Activated T-cell treated with anti-CD3 and anti-CD28 coated beads, Interleukin-2, amount 50 U/mL, for 1 hour (primary cell): ENCODE data around the gene SNX1.
"Not testable (repeated sequence)": the region's sequence is repeated elsewhere in the genome, so short reads cannot be mapped to it uniquely, and the experiment has no call there.

Source experiments
- DNase-seq: peaks from one replicate; pipeline ENCODE4 v3.0.0-alpha.2; 2020

Gene SNX1

GRCh38 chr15:64117759-64118487 lies 22.1 kb downstream of the SNX1 start:
- no peak for DNase-seq

DNA sequence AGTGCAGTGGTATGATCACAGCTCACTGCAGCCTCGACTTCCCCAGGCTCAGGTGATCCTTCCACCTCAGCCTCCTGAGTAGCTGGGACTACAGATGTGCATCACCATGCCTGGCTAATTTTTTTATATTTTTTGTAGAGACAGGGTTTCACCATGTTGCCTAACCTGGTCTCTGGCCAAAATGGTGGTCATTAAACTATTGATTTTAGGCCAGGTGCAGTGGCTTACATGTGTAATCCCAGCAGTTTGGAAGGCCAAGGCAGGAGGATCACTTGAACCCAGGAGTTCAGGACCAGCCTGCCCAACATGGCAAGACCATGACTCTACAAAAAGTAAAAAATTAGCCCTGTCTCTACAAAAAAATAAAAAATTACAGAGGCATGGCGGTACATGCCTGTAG lies 24.5 kb downstream of the SNX1 start:
- not testable (repeated sequence) for DNase-seq

DNA sequence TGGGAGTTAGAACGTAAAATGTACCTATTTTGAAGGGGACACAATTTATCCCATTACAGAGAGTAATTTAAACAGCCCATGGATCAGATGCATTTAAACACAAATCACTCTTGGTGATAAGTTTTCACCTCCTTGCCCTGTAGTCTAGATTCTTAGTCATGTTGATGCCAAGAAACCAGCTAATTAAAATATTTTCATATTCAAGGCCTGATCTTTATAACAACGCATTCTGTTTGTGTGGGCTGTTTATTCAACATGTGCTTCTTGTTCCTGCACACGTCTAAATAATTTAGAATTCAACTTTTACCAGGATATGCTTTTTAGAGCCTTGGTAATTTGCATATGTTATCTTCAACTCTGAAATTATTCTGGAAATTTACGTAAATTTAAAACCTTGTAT lies 25.8 kb downstream of the SNX1 start:
- DNase-seq, result no peak

DNA sequence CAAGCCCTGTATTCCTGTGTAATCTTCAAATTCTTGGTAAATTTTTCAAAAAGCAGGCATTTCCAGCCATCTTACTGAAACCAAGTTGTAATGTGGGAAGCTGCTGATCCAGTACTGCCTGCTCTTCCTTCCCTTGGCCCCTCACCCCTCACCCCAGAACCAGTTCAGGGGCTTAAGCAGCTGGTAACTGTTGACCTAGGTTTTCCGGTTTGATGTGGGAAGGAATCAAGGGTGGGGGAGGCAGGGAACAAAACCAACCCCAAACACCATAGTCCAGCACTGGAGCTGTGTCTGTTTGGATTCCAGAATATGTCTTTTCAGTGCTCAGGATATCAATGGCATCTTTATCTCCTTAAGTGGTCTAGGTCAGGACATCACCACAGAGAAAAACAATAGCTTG lies 26.7 kb downstream of the SNX1 start:
- no peak for DNase-seq

DNA sequence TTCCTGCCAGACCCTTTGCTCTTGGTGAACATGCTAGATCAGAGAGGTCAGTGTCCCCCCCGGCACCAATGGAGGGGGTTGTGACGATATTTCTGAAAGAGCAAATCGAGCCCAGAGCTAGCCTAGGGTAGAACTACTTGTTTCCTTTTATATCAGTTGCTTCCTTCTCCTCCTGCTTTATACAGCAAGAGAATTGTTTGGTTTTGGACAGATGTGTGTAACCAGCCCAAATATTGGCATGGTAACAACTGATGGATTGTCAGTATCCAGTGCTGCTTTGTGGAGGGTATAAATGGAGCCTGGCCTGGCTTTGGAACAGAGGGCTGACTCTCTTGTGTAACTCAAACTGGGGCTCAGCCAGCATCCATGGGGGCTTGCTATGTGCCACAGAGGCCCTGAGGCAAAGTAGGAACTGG lies 27.2 kb downstream of the SNX1 start:
- DNase-seq, result no peak

GRCh38 chr15:64125978-64126377 lies 30.2 kb downstream of the SNX1 start:
- DNase-seq, result no peak

GRCh38 chr15:64127521-64128270 lies 31.9 kb downstream of the SNX1 start:
- no peak for DNase-seq

- no peak for DNase-seq
Measured at GRCh38 chr15:64130159-64130558, 34.4 kb downstream of the SNX1 start.

DNA sequence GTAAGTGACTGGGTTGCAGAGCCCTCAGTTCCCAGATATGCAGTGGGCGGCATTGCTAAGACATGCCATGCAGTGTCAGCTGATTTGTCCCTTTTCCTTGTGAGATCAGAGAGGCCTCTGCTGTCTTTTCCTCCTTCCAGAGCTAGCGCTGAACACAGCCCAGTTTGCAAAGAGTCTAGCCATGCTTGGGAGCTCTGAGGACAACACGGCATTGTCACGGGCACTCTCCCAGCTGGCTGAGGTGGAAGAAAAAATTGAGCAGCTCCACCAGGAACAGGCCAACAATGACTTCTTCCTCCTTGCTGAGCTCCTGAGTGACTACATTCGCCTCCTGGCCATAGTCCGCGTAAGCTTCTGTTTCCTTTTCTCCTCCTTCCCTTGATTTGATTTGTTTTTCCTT lies 35.8 kb downstream of the SNX1 start:
- DNase-seq, result no peak

DNA sequence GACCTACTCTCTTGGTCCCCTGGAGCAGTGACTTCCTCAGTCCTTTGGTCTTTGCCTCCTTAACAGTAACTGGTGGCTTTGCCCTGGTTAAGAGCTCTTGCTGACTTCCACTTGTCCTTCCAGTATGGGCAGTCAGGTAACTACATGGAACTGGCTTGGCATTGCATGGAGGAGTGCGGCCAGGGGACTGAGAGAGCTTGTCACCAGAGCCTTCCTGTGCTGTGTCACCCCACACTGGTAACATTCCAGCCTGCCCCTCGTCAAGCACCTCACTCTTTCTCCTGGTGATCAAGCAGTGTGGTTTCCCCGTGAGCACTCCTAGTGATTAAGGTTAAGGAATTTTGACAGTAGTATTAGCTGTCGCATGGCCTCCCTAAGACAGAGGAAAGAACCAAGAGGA lies 36.4 kb downstream of the SNX1 start:
- no peak for DNase-seq

GRCh38 chr15:64133623-64134344 lies 38.0 kb downstream of the SNX1 start:
- no peak for DNase-seq

- no peak for DNase-seq
Measured at GRCh38 chr15:64134345-64134829, 38.6 kb downstream of the SNX1 start.

DNA sequence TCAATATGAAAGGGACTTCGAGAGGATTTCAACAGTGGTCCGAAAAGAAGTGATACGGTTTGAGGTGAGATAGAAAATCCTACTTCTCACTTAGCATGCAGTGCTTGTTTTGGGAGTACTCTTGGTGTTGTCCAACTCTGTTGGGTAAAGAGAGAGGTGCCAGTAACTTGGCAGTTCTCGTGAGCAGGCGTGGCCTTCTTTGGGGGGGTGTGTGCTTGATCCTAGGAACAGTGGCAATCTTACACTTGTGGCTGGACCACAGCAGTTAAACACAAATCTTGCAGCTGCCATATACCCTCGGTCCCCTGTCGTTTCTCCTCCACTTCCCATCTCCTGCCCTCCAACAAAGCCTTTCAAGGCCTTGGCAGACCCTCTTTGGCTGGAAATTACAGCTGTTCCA lies 40.6 kb downstream of the SNX1 start:
- DNase-seq, result no peak

- no peak for DNase-seq
Measured at GRCh38 chr15:64137226-64137833, 41.5 kb downstream of the SNX1 start.

DNA sequence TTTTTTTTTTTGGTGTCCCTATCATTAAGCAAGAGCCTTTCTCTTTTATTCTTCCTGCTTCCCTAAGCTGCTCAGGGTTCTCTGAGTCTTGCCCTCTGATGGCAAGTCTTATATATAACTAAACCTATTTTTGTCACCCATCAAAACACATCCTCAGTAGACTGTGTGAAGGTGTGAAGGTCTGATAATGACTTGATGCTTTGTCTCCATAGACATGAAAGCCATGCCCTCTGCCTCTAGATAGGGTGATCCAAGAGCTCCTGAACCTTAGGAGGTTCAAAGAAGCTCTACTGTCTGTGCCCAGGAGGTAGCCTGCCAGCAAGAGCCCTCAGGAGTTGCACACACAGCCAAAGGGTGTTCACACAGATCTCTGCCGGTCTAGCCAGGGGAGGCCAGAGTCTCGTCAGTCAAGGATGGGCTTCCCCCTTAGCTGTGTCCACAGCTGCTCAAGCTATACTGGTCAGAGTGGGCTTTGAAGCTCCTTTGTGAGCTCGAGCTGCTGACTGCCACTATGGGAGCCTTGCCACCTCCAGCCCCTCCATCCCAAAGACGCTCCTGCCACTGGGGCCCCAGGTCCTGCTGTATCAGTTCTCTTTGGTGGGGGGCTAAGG lies 42.7 kb downstream of the SNX1 start:
- DNase-seq, result no peak

- no peak for DNase-seq
Measured at GRCh38 chr15:64141798-64142512, 46.2 kb downstream of the SNX1 start.

DNA sequence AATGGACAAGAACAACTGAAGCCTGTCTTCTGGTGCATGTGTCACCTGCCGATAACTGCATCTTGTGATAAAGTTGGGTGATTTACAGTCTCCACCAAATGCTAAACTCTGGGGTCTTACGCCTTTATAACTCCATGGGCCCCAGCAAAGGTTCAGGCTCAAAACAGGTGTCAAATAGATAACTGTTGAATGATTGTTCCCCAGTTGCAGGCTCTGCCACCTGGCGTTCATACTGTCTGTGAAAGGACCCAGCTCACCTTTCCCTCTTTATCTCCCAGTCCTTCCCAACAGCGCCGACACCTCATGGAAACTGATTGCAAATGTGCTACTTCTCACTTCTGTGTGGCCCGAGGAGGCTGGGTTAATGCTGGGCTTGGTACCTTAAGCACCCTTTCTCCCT lies 47.5 kb downstream of the SNX1 start:
- no peak for DNase-seq

GRCh38 chr15:64144192-64144564 lies 48.4 kb downstream of the SNX1 start:
- DNase-seq, result no peak

DNA sequence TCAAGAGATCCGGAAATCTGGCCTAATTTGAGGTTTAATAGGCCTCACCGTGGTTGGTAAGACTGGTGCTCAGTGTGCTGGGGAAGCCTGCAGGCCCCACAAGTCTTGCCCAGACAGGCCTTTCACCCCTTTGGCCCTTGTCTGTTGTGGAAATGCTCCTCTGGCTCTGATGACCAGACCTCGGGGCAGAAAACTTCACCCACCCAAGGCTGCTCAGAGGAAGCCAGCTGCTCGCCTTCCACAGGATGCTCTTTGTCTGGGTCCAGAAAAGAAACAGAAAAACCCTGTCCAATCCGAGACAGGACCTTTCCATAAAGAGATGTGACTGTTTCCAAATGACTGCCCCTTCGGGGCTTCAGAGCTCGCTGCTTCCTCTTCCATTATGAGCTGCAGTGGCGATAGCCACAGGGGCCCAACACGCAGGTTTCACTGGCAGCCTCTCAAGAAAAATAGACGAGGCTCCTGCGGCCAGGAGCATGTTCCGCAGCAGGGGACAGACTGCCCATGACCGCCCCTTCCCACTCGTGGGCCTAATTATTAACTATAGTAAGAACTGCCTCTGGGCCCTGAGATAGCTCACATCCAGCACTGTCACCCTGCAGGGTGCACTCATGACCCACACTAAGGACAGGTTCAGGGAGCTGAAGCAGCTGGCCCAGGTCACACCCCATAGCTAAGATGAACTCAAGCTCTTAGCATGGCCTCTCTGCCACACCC lies 48.9 kb downstream of the SNX1 start:
- no peak for DNase-seq

DNA sequence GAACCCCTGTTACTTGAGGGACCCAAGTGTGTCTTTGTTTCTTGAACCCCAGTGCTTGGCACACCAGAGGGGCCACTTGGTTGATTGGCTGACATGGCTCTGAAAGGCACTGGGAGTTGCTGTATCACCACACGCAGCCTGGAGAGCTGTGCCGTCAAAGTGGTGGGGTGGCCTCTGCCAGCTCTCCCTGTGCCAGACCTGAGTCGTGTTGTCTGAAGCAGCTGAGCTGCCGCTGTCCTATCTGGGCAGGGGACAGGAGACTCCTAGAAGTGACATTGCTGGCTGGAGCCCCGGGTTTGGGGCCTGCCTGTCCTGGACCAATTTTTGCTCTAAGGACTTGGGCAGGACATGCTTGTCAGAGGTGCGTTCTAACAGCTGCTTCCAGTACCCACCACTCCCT lies 50.3 kb downstream of the SNX1 start:
- DNase-seq, result no peak

- no peak for DNase-seq
Measured at GRCh38 chr15:64146520-64146884, 50.7 kb downstream of the SNX1 start.
